Psoas muscle (tissue), 8 donors: Measurements from ENCODE around the gene RBP3. TPM values are rescaled to one million over a fixed set of nuclear protein-coding genes. Genes with fewer than 3 reads are reported as not detected.

Experiments used
- ATAC-seq, 4 donors: fragments of 200-7000 bp; cut with Tn5 transposase; one replicate each; pipeline ENCODE4 v1.9.1; 2020; ENCODE audit warnings: moderate library complexity in 3 of 4, mild to moderate bottlenecking in 2 of 4
- DNase-seq, 2 donors: peaks; one replicate each; pipeline ENCODE4 v3.0.0-alpha.2; 2020
- H3K27ac ChIP-seq: fragments of 200-600 bp; one replicate; pipeline ENCODE4 v1.8.0; 2022
- H3K27me3 ChIP-seq, 3 donors: fragments of 200-600 bp in 1 of 3; one replicate each; pipeline versions ENCODE4 v1.6.1 to v1.8.0; 2013 to 2022; ENCODE audit warnings: low read length in 2 of 3, mild to moderate bottlenecking in 2 of 3, moderate library complexity in 1 of 3; ENCODE audit not compliant: insufficient read depth in 3 of 3
- H3K36me3 ChIP-seq, 2 donors: fragments of 200-600 bp in 1 of 2; one replicate each; pipeline versions ENCODE4 v1.6.1 to v1.8.0; 2013 to 2022; ENCODE audit warnings: low read depth in 1 of 2, mild to moderate bottlenecking in 1 of 2, moderate library complexity in 1 of 2; ENCODE audit not compliant: insufficient read depth in 1 of 2
- H3K4me1 ChIP-seq: fragments of 200-600 bp; one replicate; pipeline ENCODE4 v1.8.0; 2022
- H3K4me3 ChIP-seq: fragments of 200-600 bp; one replicate; pipeline ENCODE4 v1.8.0; 2022; ENCODE audit warnings: mild to moderate bottlenecking
- H3K9me3 ChIP-seq: fragments of 200-600 bp; one replicate; pipeline ENCODE4 v1.8.0; 2022
- WGBS, 3 donors: extraction: QIAGEN DNeasy Blood & Tissue Kit; methylation state at CpG; one replicate each; pipeline versions ENCODE4 v1.1.6 to v1.1.7; 2013; 5-methylcytosine and 5-hydroxymethylcytosine counted together
- intact Hi-C, 2 donors: fragments of 100-400 bp; cut with DNase I; formaldehyde crosslinking; loops; one replicate each; pipeline versions ENCODE4 v1.11.0 to v1.14.2; 2022
- polyA plus RNA-seq, 3 donors: library from polyadenylated mRNA; stranded (reverse); fragments of 200-250 nt; gene quantifications; one replicate each; pipeline ENCODE4 v1.2.3, GENCODE V29; 2013
- total RNA-seq, 4 donors: library from RNA; stranded (reverse); fragmentation: NEBNext Ultra II Directional in 2 of 4; extraction: Animal tissue kit (Norgen Biotek cat#: 25700) in 2 of 4; gene quantifications; one replicate each; pipeline versions ENCODE4 v1.2.1 to v1.2.4, GENCODE V29; 2021 to 2023
- TF ChIP-seq, protein P1 (sequence below): fragments of 200-600 bp; IDR thresholded peaks from one replicate; pipeline ENCODE4 v1.8.0; 2022; ENCODE audit warnings: antibody characterized with exemption
- donor health status: healthy with polysubstance abuse.
- donor health status: DM: no; HTN: no; CAD: no; lungs with moderate emphysema.
- donor health status: Bipolar disorder and iron deficiency.
- donor health status: healthy.
- donor health status: DM: yes; HTN: yes; CAD: no.
- donor health status: DM: no; HTN: no; CAD: no.
- donor health status: DM: no; HTN: no; CAD: no.
- donor health status: DM: yes; HTN: yes; CAD: no.

Gene RBP3
- total and polyA plus RNA-seq, 7 donors: not detected

GRCh38 chr10:47331954-47332353, 16.2 kb upstream of the RBP3 start:
- Histone ChIP-seq H3K27me3 (peaks cover 0 to 3% (median 0%) of the 10 kb centered on the region in 3 donors), H3K4me1 (no peaks in the 10 kb centered on the region), H3K27ac (no peak overlapping the region), H3K4me3 (no peak overlapping the region), H3K36me3 (no peaks in the 10 kb centered on the region), H3K9me3 (no peaks in the 10 kb centered on the region)
- intact Hi-C loops: no loop called here
- ATAC-seq: no peak
- TF ChIP-seq, protein P1, sequence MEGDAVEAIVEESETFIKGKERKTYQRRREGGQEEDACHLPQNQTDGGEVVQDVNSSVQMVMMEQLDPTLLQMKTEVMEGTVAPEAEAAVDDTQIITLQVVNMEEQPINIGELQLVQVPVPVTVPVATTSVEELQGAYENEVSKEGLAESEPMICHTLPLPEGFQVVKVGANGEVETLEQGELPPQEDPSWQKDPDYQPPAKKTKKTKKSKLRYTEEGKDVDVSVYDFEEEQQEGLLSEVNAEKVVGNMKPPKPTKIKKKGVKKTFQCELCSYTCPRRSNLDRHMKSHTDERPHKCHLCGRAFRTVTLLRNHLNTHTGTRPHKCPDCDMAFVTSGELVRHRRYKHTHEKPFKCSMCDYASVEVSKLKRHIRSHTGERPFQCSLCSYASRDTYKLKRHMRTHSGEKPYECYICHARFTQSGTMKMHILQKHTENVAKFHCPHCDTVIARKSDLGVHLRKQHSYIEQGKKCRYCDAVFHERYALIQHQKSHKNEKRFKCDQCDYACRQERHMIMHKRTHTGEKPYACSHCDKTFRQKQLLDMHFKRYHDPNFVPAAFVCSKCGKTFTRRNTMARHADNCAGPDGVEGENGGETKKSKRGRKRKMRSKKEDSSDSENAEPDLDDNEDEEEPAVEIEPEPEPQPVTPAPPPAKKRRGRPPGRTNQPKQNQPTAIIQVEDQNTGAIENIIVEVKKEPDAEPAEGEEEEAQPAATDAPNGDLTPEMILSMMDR: no peak
- 58 to 78% (median 64%) methylated on average over 7 of the region's 7 CpGs for WGBS, 3 donors
- DNase-seq: peak in 1 of 2 donors; percentile 20

DNA sequence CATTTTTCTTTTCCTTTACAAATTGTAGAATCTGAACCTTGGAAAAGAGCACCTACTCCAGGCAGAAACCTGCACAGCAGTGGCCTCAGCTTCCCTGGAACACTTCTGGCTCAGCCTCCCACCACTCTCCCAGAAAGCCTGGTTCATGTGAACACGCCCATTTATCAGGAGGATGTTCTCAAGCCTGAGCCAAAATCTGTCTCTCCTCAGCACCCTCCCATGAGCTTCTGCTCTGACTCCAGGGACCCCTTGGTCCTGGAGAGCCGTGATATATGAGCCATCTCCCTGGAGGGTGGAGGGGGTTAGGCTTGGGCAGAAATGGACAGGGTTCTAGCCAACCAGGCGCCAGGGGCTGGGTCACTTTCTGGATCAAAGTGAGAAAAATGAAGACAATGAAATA, 15.8 kb upstream of the RBP3 start:
- H3K27me3 ChIP-seq: peaks cover 0 to 3% (median 0%) of the 10 kb centered on the region in 3 donors
- peak in 1 of 2 donors; percentile 4 for DNase-seq
- H3K4me3 ChIP-seq: no peak overlapping the region
- TF ChIP-seq, protein P1: no peak
- no peaks in the 10 kb centered on the region for H3K9me3 ChIP-seq
- intact Hi-C loops: no loop called here
- no peaks in the 10 kb centered on the region for H3K4me1 ChIP-seq
- 65 to 76% (median 66%) methylated on average over 3 of the region's 3 CpGs for WGBS, 3 donors
- ATAC-seq: no peak
- no peaks in the 10 kb centered on the region for H3K36me3 ChIP-seq
- no peak overlapping the region for H3K27ac ChIP-seq

- H3K27ac ChIP-seq: no peak overlapping the region
- TF ChIP-seq, protein P1: no peak
- intact Hi-C loops: no loop called here
- no peaks in the 10 kb centered on the region for H3K36me3 ChIP-seq
- ATAC-seq: no peak
- peaks cover 0 to 3% (median 0%) of the 10 kb centered on the region in 3 donors for H3K27me3 ChIP-seq
- no peak overlapping the region for H3K4me3 ChIP-seq
- no peaks in the 10 kb centered on the region for H3K9me3 ChIP-seq
- 63 to 73% (median 70%) methylated on average over 3 of the region's 3 CpGs for WGBS, 3 donors
- no peaks in the 10 kb centered on the region for H3K4me1 ChIP-seq
- DNase-seq: peak in 1 of 2 donors; percentile 6
These were observed 15.2 kb upstream of the RBP3 start for GRCh38 chr10:47332946-47333345.

DNA sequence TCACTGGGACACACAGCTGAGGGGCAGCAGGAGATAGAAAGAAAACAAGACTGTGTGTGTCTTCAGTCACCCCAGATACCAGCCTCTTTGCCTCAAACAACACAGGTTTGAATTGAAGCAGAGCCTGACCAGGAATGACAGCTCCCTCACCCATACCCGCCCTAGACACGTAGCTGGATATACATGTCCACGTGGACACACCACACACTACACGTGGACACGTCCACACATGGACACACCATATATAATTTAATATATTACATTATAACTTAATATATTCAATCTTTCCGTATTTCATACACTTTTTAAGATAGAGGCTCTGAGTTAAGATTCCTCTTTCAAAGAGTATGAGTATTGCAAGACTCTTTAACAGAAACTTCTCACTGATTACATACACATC, 14.6 kb upstream of the RBP3 start:
- no peaks in the 10 kb centered on the region for H3K36me3 ChIP-seq
- DNase-seq (peak in 1 of 2 donors; percentile 4), ATAC-seq (no peak)
- 87 to 92% (median 88%) methylated on average over 6 of the region's 6 CpGs for WGBS, 3 donors
- H3K27me3 ChIP-seq: peaks cover 0 to 3% (median 0%) of the 10 kb centered on the region in 3 donors
- TF ChIP-seq, protein P1: no peak
- no peak overlapping the region for H3K4me3 ChIP-seq
- no peaks in the 10 kb centered on the region for H3K4me1 ChIP-seq
- intact Hi-C loops: no loop called here
- no peaks in the 10 kb centered on the region for H3K9me3 ChIP-seq
- H3K27ac ChIP-seq: no peak overlapping the region
